Measurements from ENCODE around the gene CPNE2. TPM values are rescaled to one million over a fixed set of nuclear protein-coding genes. Genes with fewer than 3 reads are reported as not detected.

CPNE2 gene
- total and polyA plus RNA-seq, 4 donors = 38.1 to 76.3 (median 52.2) TPM

DNA sequence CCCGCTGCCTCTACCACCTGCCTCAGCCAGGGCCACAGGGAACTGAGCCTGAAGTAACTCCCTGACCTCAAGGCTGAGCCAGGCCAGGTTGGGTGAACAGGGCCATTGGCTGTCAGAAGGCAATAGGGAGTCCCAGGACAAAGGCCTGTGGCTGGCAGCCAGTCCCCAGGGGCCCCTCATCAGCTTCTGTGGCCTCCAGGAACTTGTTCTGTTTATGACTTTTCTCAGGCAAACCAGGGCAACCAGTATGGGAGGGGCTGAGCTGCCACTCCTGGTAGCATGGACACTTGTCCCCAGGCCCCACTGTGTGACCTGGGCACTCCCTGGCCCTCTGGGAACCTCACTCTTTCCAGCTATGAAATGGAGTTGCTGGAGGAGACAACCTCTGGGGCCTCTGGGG is 40.1 kb downstream of the CPNE2 start:
- no peak overlapping the region for H3K27ac ChIP-seq (ENCODE audit: low read depth in 1 of 2, low read length in 1 of 2)
- no peak for DNase-seq
- TF ChIP-seq CTCF (IDR thresholded peaks at IDR 0.05; ENCODE audit: control extremely low read depth, extremely low read depth) = no peak
- H3K27me3 ChIP-seq (ENCODE audit: control insufficient read depth in 3 of 3, insufficient read depth in 3 of 3, low read length in 2 of 3) = no peaks in the 10 kb centered on the region
- H3K4me1 ChIP-seq (ENCODE audit: control insufficient read depth in 5 of 5, insufficient read depth in 5 of 5, low read length in 5 of 5) = peaks cover 0 to 2% (median 0%) of the 10 kb centered on the region in 5 donors
- H3K36me3 ChIP-seq (ENCODE audit: control insufficient read depth in 4 of 4, insufficient read depth in 4 of 4, low read length in 4 of 4) = peaks cover 0 to 19% (median 2%) of the 10 kb centered on the region in 4 donors
- no peaks in the 10 kb centered on the region for H3K9me3 ChIP-seq (ENCODE audit: control insufficient read depth in 4 of 4, insufficient read depth in 3 of 4, low read length in 3 of 4)
- no peak for ATAC-seq (ENCODE audit: insufficient read depth, low FRiP score)
- 88 to 92% methylated on average over 1 of the region's 1 CpG for WGBS, 2 donors
- no peak overlapping the region for H3K9ac ChIP-seq (ENCODE audit: insufficient read depth in 1 of 2, low read length in 2 of 2)
- no peak overlapping the region for H3K4me3 ChIP-seq

DNA sequence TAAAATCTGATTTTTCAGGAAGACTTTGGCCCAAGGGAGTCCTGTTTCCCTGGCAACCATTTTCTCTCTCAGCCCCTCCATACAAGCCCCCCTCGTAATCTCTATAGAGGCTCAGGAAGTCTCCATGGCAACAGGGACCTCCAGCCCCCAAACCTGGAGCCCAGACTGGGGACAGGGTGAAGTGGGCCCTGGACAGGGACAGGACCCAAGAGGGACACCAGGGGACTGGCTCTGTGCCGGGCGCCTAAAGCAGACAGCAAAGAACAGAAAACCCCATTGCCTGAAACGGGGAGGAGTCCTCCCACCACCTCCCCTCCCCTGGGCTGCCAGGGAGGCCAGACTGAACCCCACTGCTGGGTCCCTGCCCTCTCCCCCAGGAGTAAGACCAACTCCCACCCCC is 40.6 kb downstream of the CPNE2 start:
- Histone ChIP-seq H3K27me3 (ENCODE audit: control insufficient read depth in 3 of 3, insufficient read depth in 3 of 3, low read length in 2 of 3) (no peaks in the 10 kb centered on the region), H3K4me3 (no peak overlapping the region), H3K4me1 (ENCODE audit: control insufficient read depth in 5 of 5, insufficient read depth in 5 of 5, low read length in 5 of 5) (peaks cover 0 to 2% (median 0%) of the 10 kb centered on the region in 5 donors), H3K9me3 (ENCODE audit: control insufficient read depth in 4 of 4, insufficient read depth in 3 of 4, low read length in 3 of 4) (no peaks in the 10 kb centered on the region), H3K27ac (ENCODE audit: low read depth in 1 of 2, low read length in 1 of 2) (no peak overlapping the region), H3K36me3 (ENCODE audit: control insufficient read depth in 4 of 4, insufficient read depth in 4 of 4, low read length in 4 of 4) (peaks cover 0 to 21% (median 2%) of the 10 kb centered on the region in 4 donors), H3K9ac (ENCODE audit: insufficient read depth in 1 of 2, low read length in 2 of 2) (no peak overlapping the region)
- 71 to 73% methylated on average over 4 of the region's 4 CpGs for WGBS, 2 donors
- ATAC-seq (ENCODE audit: insufficient read depth, low FRiP score) (no peak), DNase-seq (no peak)
- no peak for TF ChIP-seq CTCF (IDR thresholded peaks at IDR 0.05; ENCODE audit: control extremely low read depth, extremely low read depth)

- no peaks in the 10 kb centered on the region for H3K27me3 ChIP-seq (ENCODE audit: control insufficient read depth in 3 of 3, insufficient read depth in 3 of 3, low read length in 2 of 3)
- no peaks in the 10 kb centered on the region for H3K9me3 ChIP-seq (ENCODE audit: control insufficient read depth in 4 of 4, insufficient read depth in 3 of 4, low read length in 3 of 4)
- no peak for TF ChIP-seq CTCF (IDR thresholded peaks at IDR 0.05; ENCODE audit: control extremely low read depth, extremely low read depth)
- H3K36me3 ChIP-seq (ENCODE audit: control insufficient read depth in 4 of 4, insufficient read depth in 4 of 4, low read length in 4 of 4) = peaks cover 0 to 19% (median 0%) of the 10 kb centered on the region in 4 donors
- H3K4me3 ChIP-seq = no peak overlapping the region
- H3K4me1 ChIP-seq (ENCODE audit: control insufficient read depth in 5 of 5, insufficient read depth in 5 of 5, low read length in 5 of 5) = peaks cover 0 to 2% (median 0%) of the 10 kb centered on the region in 5 donors
- no peak for ATAC-seq (ENCODE audit: insufficient read depth, low FRiP score)
- no peak overlapping the region for H3K9ac ChIP-seq (ENCODE audit: insufficient read depth in 1 of 2, low read length in 2 of 2)
- DNase-seq = no peak
- WGBS, 2 donors = 88 to 96% methylated on average over 9 to 10 of the region's 10 CpGs
- H3K27ac ChIP-seq (ENCODE audit: low read depth in 1 of 2, low read length in 1 of 2) = peak overlapping the region in 1 of 2 donors; percentile 35
These were observed 41.5 kb downstream of the CPNE2 start for GRCh38 chr16:57133886-57134285.

DNA sequence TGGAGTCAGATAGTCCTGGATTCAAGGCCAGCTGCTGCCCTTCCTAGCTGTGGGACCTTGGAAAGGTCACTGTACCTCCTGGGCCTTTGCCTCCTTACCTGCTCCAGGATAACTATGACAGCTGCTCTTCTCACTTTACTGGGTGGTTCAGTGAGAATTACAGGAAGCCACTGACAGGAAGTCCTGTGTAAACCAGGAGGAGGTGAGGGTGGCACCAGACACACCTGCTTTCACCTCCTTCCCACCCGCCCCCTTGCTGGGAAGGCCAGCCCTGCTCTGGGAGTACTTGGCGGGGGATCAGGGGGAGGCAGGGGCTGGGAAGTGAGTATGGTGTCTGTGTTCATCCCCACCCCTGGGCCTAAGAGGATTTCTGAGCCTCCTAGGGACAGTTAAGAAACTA is 42.6 kb downstream of the CPNE2 start:
- no peak for DNase-seq

More for the DNA sequence above, 42.6 kb downstream of the CPNE2 start:
- 63 to 81% methylated on average over 2 of the region's 2 CpGs for WGBS, 2 donors
- no peak overlapping the region for H3K27ac ChIP-seq (ENCODE audit: low read depth in 1 of 2, low read length in 1 of 2)
- no peak overlapping the region for H3K4me3 ChIP-seq
- H3K9me3 ChIP-seq (ENCODE audit: control insufficient read depth in 4 of 4, insufficient read depth in 3 of 4, low read length in 3 of 4) = no peaks in the 10 kb centered on the region
- no peak overlapping the region for H3K9ac ChIP-seq (ENCODE audit: insufficient read depth in 1 of 2, low read length in 2 of 2)
- peaks cover 0 to 16% (median 0%) of the 10 kb centered on the region in 4 donors for H3K36me3 ChIP-seq (ENCODE audit: control insufficient read depth in 4 of 4, insufficient read depth in 4 of 4, low read length in 4 of 4)
- ATAC-seq (ENCODE audit: insufficient read depth, low FRiP score) = no peak
- no peak for TF ChIP-seq CTCF (IDR thresholded peaks at IDR 0.05; ENCODE audit: control extremely low read depth, extremely low read depth)
- peaks cover 0 to 2% (median 0%) of the 10 kb centered on the region in 5 donors for H3K4me1 ChIP-seq (ENCODE audit: control insufficient read depth in 5 of 5, insufficient read depth in 5 of 5, low read length in 5 of 5)
- H3K27me3 ChIP-seq (ENCODE audit: control insufficient read depth in 3 of 3, insufficient read depth in 3 of 3, low read length in 2 of 3) = no peaks in the 10 kb centered on the region
